Epidermal melanocyte (primary cell): ENCODE results near the gene FAM47A.

ENCODE experiments used
- DNase-seq: peaks from one replicate; pipeline ENCODE4 v3.0.0; 2011; ENCODE audit warnings: low spot score; ENCODE audit not compliant: insufficient read length

Gene FAM47A

GRCh38 chrX:34132028-34132427, at the start of gene FAM47A:
Gene FAM47A, minus strand, starts transcription at chrX:34132314. Its CDS starts 36 bp downstream, at chrX:34132278.
- no peak for DNase-seq

DNA sequence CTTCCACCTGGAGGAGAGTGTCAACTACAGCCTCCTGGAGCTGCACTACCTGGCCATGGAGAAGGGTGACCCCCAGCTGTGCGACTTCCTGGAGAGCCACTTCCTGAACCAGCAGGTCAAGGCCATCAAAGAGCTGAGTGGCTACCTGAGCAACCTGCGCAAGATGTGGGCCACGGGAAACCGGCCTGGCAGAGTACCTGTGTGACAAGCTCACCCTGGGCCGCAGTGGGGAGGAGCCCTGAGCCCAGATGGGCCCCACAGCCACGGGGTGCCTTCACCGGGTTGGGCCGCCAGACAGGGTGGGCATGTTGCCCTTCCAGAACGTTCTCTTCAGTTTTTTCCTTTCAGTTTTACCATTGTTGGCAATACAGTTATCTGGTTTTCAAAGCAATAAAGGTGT, 15.2 kb upstream of the FAM47A start:
- no peak for DNase-seq

DNA sequence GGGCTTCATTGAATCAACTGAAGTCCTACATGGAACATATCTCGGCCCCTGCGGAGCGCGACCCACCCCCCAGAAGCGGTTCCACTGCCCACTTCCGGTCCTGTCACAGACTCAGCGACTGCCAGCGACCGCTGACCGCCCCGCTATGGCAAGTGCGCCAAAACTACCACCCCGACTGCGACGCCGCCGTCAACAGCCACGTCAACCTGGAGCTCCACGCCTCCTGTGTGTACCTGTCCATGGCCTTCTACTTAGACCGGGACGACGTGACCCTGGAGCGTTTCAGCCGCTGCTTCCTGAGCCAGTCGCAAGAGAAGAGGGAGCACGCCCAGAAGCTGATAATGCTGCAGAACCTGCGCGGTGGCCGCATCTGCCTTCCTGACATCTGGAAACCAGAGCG, 14.8 kb upstream of the FAM47A start:
- DNase-seq, result no peak

DNA sequence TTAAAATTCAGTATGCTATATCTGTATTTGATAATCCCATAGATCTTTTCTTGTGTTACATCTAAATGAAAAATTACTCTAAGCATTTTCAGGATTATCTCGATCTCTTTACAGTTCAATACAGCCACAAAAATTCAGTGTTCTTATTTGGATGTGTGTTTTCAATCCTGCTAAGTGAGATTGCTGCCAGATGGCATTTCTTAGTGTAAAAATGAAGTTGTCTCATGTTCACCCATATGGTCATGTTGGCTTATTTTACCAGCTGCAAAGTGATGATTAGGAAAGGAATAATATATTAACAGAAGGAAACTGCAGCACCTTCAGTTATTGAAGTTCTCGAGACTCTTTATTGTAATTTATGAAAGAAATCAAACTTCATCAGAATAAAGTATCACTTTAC, 12.1 kb upstream of the FAM47A start:
- DNase-seq, result no peak

DNA sequence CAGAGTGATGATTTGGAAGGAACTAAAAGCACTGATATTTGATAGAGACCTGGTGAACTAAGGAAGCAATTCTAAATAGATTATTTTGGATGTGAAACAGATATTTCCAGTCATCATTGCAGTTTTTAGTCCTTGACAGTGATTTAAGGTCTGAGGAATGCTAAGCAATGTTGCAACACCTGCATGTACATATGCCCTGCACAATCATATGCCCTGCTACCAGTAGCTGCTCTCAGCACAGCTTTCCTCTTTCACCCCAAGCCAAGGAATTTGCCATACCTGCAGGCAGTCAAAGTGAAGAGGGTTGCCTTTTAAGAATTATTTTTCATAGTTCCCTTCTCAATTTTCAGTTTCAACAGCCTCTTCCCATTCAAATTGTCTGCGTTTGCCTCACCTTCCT, 8.7 kb upstream of the FAM47A start:
- DNase-seq, result no peak

GRCh38 chrX:34130980-34131744, 952 bp downstream of the FAM47A start:
- DNase-seq, result no peak

- no peak for DNase-seq
Measured at GRCh38 chrX:34130501-34130900, 1.6 kb downstream of the FAM47A start.

DNA sequence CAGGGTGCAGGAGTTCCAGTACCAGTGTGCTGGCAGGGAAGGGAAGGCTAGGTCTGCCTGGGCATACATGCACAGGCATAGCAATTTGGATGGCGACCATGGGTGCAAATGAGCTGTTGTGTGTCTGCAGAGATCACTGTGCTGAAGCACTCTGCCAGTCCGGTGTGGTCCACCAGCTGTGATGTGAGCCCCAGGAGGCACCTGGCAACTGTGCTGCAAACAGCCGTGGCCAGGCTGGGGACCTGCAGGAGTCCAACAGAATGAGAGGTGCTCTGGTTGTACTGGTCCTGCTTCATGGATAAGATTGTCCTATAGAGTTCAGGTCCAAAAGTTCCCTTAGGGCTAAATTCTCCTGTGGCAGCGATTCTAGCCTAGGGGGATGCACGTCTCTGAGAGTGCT, 6.1 kb downstream of the FAM47A start:
- no peak for DNase-seq

DNA sequence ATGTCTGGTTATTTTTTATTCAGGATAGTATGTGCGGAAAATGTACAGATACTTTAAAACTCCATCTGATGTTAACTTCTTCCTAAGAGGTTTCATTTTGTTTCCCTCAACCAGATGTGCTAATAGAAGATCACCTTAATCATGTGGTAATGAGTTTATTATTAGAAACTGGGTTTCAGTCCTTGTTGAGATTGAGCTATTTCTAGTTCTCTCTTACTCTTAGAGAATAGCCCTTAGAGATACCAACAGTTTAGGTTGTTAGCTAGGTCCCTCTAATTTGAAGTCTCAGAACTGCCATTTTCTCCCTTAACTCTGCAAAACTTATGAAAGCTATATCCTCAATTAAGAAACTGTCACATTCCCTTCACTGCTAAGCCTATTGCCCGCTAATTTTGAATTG, 13.0 kb downstream of the FAM47A start:
- no peak for DNase-seq

GRCh38 chrX:34112459-34112858, 19.7 kb downstream of the FAM47A start:
- DNase-seq, result no peak
